A549 (cell line): Measurements from ENCODE around the gene FAT1. TPM values are rescaled to one million over a fixed set of nuclear protein-coding genes. Genes with fewer than 3 reads are reported as not detected.

Experiments
- ATAC-seq, 2 experiments: fragments of 200-7000 bp in 1 of 2; fragments of >200 bp in 1 of 2; cut with Nextera tagmentation in 1 of 2; cut with Tn5 transposase in 1 of 2; 3 replicates each; pipeline versions ENCODE4 v1.8.0 to v1.9.1; 2018 to 2020; ENCODE audit warnings: mild to moderate bottlenecking in 1 of 2, moderate library complexity in 1 of 2
- CTCF ChIA-PET: fragments of 300-600 bp; sonication (Branson Sonifier 250); formaldehyde crosslinking; extraction: SDS; loops from one replicate; lab custom pipeline; 2021; ENCODE audit warnings: antibody characterized with exemption, inconsistent platforms; lab: Yijun Ruan, JAX
- POLR2A ChIA-PET: fragments of 350-600 bp; formaldehyde crosslinking; extraction: SDS; loops from one replicate; lab custom pipeline; 2021; ENCODE audit warnings: antibody characterized with exemption, inconsistent platforms; lab: Yijun Ruan, JAX
- DNase-seq, 2 experiments: peaks; one replicate each; pipeline versions ENCODE4 v3.0.0 to v3.0.0-alpha.2; 2011 to 2016; ENCODE audit warnings: low read depth in 1 of 2, low spot score in 1 of 2
- FAIRE-seq: peaks from 2 replicates; lab custom pipeline; 2011; peaks lifted over from hg19 to GRCh38; lab: Jason Lieb, UNC
- H3K27ac ChIP-seq, 2 experiments: fragments of >200 bp; sonication (Bioruptor Twin); formaldehyde crosslinking; 3 replicates each; pipeline ENCODE4 v1.5.1; 2016 to 2017
- H3K4me1 ChIP-seq: fragments of >200 bp; sonication (Bioruptor Twin); formaldehyde crosslinking; 3 replicates; pipeline ENCODE4 v1.6.1; 2016
- H3K4me2 ChIP-seq: fragments of >200 bp; sonication (Bioruptor Twin); formaldehyde crosslinking; 3 replicates; pipeline ENCODE4 v1.6.1; 2016
- H3K4me3 ChIP-seq: fragments of >200 bp; sonication (Bioruptor Twin); formaldehyde crosslinking; 3 replicates; pipeline ENCODE4 v1.5.1; 2016
- H3K9me3 ChIP-seq: fragments of >200 bp; sonication (Bioruptor Twin); formaldehyde crosslinking; 3 replicates; pipeline ENCODE4 v1.6.1; 2016
- BHLHE40 ChIP-seq: IDR thresholded peaks from 2 replicates; pipeline ENCODE4 v1.6.1; 2012; ENCODE audit warnings: low read depth, low read length, inconsistent platforms
- CBX8 ChIP-seq: fragments of 200-600 bp; sonication (generic); IDR thresholded peaks from 2 replicates; pipeline ENCODE4 v1.6.1; 2016
- ELK1 ChIP-seq: fragments of 150-350 bp; IDR thresholded peaks from 2 replicates; pipeline ENCODE4 v1.6.1; 2014; ENCODE audit warnings: low read depth, mild to moderate bottlenecking, low read length
- ESRRA ChIP-seq: fragments of 150-350 bp; IDR thresholded peaks from 2 replicates; pipeline ENCODE4 v1.6.1; 2014; ENCODE audit warnings: mild to moderate bottlenecking, low read length, borderline replicate concordance
- FOSB ChIP-seq: fragments of 250-450 bp; sonication (Bioruptor Pico); IDR thresholded peaks from 2 replicates; pipeline ENCODE4 v1.5.0; 2020; ENCODE audit warnings: mild to moderate bottlenecking, moderate library complexity
- HOXA7 ChIP-seq: fragments of 250-450 bp; sonication (Bioruptor Pico); IDR thresholded peaks from 2 replicates; pipeline ENCODE4 v1.5.0; 2020; ENCODE audit warnings: mild to moderate bottlenecking, moderate library complexity
- HOXB13 ChIP-seq: fragments of 250-450 bp; sonication (Bioruptor Pico); IDR thresholded peaks from 2 replicates; pipeline ENCODE4 v1.5.0; 2020; ENCODE audit warnings: low read depth, mild to moderate bottlenecking, moderate library complexity
- JUNB ChIP-seq: fragments of >200 bp; sonication (Bioruptor Twin); formaldehyde crosslinking; IDR thresholded peaks from 2 replicates; pipeline ENCODE4 v1.6.1; 2016
- KDM1A ChIP-seq: fragments of 200-600 bp; sonication (generic); IDR thresholded peaks from 2 replicates; pipeline ENCODE4 v1.6.1; 2016; ENCODE audit warnings: low read depth, mild to moderate bottlenecking
- KDM5A ChIP-seq: fragments of 200-600 bp; sonication (generic); IDR thresholded peaks from 2 replicates; pipeline ENCODE4 v1.6.1; 2016; ENCODE audit warnings: antibody characterized with exemption, mild to moderate bottlenecking
- MYC ChIP-seq: IDR thresholded peaks from 2 replicates; pipeline ENCODE4 v1.6.1; 2012; ENCODE audit warnings: mild to moderate bottlenecking, inconsistent platforms, low read length, improper control_type of control experiment, borderline replicate concordance
- NFE2L2 ChIP-seq: fragments of 150-350 bp; conservative IDR thresholded peaks from 2 replicates; pipeline ENCODE4 v1.6.1; 2014; ENCODE audit warnings: low read length
- NPAS2 ChIP-seq: fragments of 250-450 bp; sonication (Bioruptor Pico); IDR thresholded peaks from 2 replicates; pipeline ENCODE4 v1.8.0; 2022; ENCODE audit warnings: mild to moderate bottlenecking, moderate library complexity, borderline replicate concordance
- NR3C1 ChIP-seq: fragments of >200 bp; sonication (Bioruptor Twin); formaldehyde crosslinking; IDR thresholded peaks from 3 replicates; pipeline ENCODE4 v1.6.1; 2017
- RCOR1 ChIP-seq: fragments of 150-350 bp; IDR thresholded peaks from 2 replicates; pipeline ENCODE4 v1.6.1; 2014; ENCODE audit warnings: antibody characterized with exemption, low read length, low read depth
- RNF2 ChIP-seq: fragments of 200-600 bp; sonication (generic); IDR thresholded peaks from 2 replicates; pipeline ENCODE4 v1.6.1; 2016; ENCODE audit warnings: low read depth, mild to moderate bottlenecking, antibody characterized with exemption, moderate library complexity, borderline replicate concordance
- SREBF2 ChIP-seq: fragments of 450-650 bp; IDR thresholded peaks from 2 replicates; pipeline ENCODE4 v1.6.1; 2014; ENCODE audit warnings: mild to moderate bottlenecking, moderate library complexity
- TFCP2L1 ChIP-seq: fragments of 250-450 bp; sonication (Bioruptor Pico); IDR thresholded peaks from 2 replicates; pipeline ENCODE4 v1.5.0; 2021; ENCODE audit warnings: mild to moderate bottlenecking
- ZNF302 ChIP-seq: fragments of 250-450 bp; sonication (Bioruptor Pico); IDR thresholded peaks from 2 replicates; pipeline ENCODE4 v1.9.0; 2021; ENCODE audit warnings: inconsistent platforms, mild to moderate bottlenecking, moderate library complexity
- WGBS: methylation state at CpG from one replicate; pipeline ENCODE4 v1.1.6; 2017; ENCODE audit errors: missing lambda C conversion rate; 5-methylcytosine and 5-hydroxymethylcytosine counted together
- polyA plus RNA-seq, 4 experiments: library from polyadenylated mRNA; depleted of rRNA in 3 of 4; stranded (reverse); fragments of >200 nt; fragmentation: RNase III in 1 of 4; extraction: RNeasy Plus Mini Kit Qiagen cat#74134 plus additional on column Dnase treatment in 1 of 4; gene quantifications; 2 replicates in 3 of 4; 3 replicates in 1 of 4; pipeline ENCODE4 v1.2.3, GENCODE V29; 2011 to 2017
- TF ChIP-seq, protein P1 (sequence below): IDR thresholded peaks from 2 replicates; pipeline ENCODE4 v1.6.1; 2012

The FAT1 gene
- polyA plus RNA-seq, 2 of the 4 experiments (the other 2 are of a cell fraction), result 62.2 to 177 TPM

- no peak for TF ChIP-seq RCOR1
- no peak for TF ChIP-seq CBX8
- no peaks in the 10 kb centered on the region for H3K9me3 ChIP-seq
- peak overlapping the region; percentile 53 to 77; a peak in 5 of 6 replicates for H3K27ac ChIP-seq
- FAIRE-seq (no peak), DNase-seq (no peak), ATAC-seq (peak; percentile 68 to 72)
- POLR2A ChIA-PET, result no interaction called here
- peak overlapping the region; percentile 85 for H3K4me2 ChIP-seq
- peaks cover 46% of the 10 kb centered on the region for H3K4me1 ChIP-seq
- CTCF ChIA-PET, result interaction anchor here (0.9 to 1.9 kb wide), 5 partner anchors 12 to 955 kb away, joined by 3 to 6 read pairs (median 3); no protein-coding TSS in a partner anchor
- WGBS, result 37% methylated on average over 5 of the region's 5 CpGs
- H3K4me3 ChIP-seq, result peak overlapping the region; percentile 39
These were observed 72.5 kb downstream of the FAT1 start for GRCh38 chr4:186651181-186651603.

DNA sequence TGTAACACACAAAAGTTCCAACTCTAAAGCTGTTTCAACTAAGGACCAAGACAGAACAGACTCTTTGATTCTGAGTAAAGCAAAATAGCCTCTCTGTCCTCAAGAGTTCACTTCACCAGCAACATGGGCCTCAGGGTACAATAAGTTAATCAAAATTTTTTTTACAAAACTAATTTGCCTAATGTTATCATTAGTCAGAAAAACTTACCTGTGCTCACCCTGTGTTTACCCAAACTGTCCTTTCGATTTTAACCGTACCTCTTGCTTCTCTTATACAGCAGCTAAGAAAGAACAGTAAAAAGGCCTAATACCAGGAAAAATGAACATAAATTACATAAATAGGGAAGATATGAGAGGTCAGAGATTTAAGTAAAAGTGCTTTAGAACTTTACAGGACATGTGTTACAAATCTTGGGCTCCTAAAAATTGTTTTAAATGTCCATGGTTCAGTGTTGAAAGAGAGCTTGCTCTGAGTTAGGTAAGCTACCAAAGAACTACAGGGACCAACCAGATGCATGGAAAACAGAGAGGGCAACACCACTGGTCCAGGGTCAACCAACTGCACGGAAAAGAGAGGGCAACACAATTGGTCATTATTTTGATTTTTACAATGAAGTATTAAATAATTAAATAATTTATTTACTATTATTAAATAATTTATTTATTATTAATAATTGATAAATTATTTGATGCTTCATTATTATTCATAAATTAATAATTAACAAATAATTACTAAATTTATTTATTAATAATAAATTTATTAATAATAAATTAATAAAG lies 73.1 kb downstream of the FAT1 start:
- DNase-seq, result no peak
- H3K9me3 ChIP-seq, result no peaks in the 10 kb centered on the region
- peak overlapping the region; percentile 85 for H3K4me2 ChIP-seq
- WGBS, result 85% methylated on average over 3 of the region's 3 CpGs
- CTCF ChIA-PET, result interaction anchor here (1.1 kb wide), 1 partner anchor 956 kb away, joined by 3 read pairs; no protein-coding TSS in a partner anchor
- POLR2A ChIA-PET, result no interaction called here
- no peak overlapping the region for H3K4me3 ChIP-seq
- H3K27ac ChIP-seq, result peak overlapping the region in 1 of 2 experiments; percentile 3; a peak in 2 of 6 replicates
- TF ChIP-seq FOSB (CRISPR knock-in tag), result no peak
- no peak for TF ChIP-seq ZNF302 (CRISPR knock-in tag)
- no peak for TF ChIP-seq NFE2L2
- no peak for TF ChIP-seq JUNB
- no peak for TF ChIP-seq ELK1
- no peak for FAIRE-seq
- no peak for ATAC-seq
- peaks cover 52% of the 10 kb centered on the region for H3K4me1 ChIP-seq

- POLR2A ChIA-PET, result no interaction called here
- Histone ChIP-seq H3K4me1 (peaks cover 62% of the 10 kb centered on the region), H3K27ac (0 out of 6 replicates have a peak overlapping the region, but pooled peaks of 1 of the 2 experiments have one; percentile 27), H3K9me3 (no peaks in the 10 kb centered on the region), H3K4me2 (no peak overlapping the region), H3K4me3 (no peak overlapping the region)
- FAIRE-seq (no peak), ATAC-seq (no peak), DNase-seq (no peak)
- 88% methylated on average over 4 of the region's 4 CpGs for WGBS
- CTCF ChIA-PET, result interaction anchor here (1.1 kb wide), 1 partner anchor 72 kb away, joined by 3 read pairs; no protein-coding TSS in a partner anchor
- TF ChIP-seq HOXA7 (CRISPR knock-in tag) (no peak), KDM1A (no peak), MYC (no peak), NPAS2 (CRISPR knock-in tag) (no peak), BHLHE40 (no peak), TFCP2L1 (CRISPR knock-in tag) (no peak), CBX8 (no peak), ESRRA (no peak), ELK1 (no peak), NR3C1 (no peak), RNF2 (no peak), JUNB (no peak), KDM5A (no peak), HOXB13 (CRISPR knock-in tag) (no peak), SREBF2 (no peak), FOSB (CRISPR knock-in tag) (no peak)
- TF ChIP-seq, protein P1, sequence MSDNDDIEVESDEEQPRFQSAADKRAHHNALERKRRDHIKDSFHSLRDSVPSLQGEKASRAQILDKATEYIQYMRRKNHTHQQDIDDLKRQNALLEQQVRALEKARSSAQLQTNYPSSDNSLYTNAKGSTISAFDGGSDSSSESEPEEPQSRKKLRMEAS, result no peak
These were observed 75.8 kb downstream of the FAT1 start for GRCh38 chr4:186647821-186648220.
